Stomach (tissue), 4 donors: ENCODE measurements around the gene BARX1.

Experiments
- EP300 ChIP-seq: sonication (generic); formaldehyde crosslinking; IDR thresholded peaks from one replicate; pipeline ENCODE4 v1.6.1; 2017; ENCODE audit warnings: antibody characterized with exemption
- POLR2A ChIP-seq, 4 donors: fragments of 450-650 bp; IDR thresholded peaks; one replicate each; pipeline ENCODE4 v1.6.1; 2016; ENCODE audit warnings: antibody characterized with exemption in 4 of 4, control low read depth in 2 of 4, mild to moderate bottlenecking in 1 of 4, moderate library complexity in 1 of 4
- POLR2AphosphoS5 ChIP-seq, 3 donors: sonication (generic); formaldehyde crosslinking; IDR thresholded peaks; one replicate each; pipeline ENCODE4 v1.6.1; 2016; ENCODE audit warnings: antibody characterized with exemption in 3 of 3
- TF ChIP-seq, protein P1 (sequence below), 7 experiments: fragments of 450-650 bp in 4 of 7; fragments of 200-600 bp in 3 of 7; sonication (generic) in 3 of 7; IDR thresholded peaks; one replicate each; pipeline ENCODE4 v1.5.1; 2016 to 2019; ENCODE audit warnings: antibody characterized with exemption in 7 of 7, control low read depth in 2 of 7, mild to moderate bottlenecking in 1 of 7

DNA sequence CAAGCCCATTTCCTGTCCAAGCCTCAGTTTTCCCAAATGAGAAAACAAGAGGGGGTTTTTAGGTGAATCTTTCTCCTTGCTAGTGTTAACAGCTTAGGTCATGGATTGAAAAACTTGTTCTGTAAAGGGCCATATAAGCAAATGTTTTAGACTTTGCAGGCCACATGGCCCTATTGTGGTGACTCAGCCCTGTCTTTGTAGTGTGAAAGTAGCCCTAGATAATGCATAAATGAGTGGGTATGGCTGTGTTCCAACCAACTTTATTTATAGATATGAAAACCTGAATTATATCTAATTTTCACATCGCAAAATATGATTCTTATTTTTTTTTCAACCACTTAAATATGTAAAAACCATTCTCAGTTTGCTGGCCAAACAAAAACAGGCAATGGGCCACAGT is 6.9 kb upstream of the BARX1 start:
- TF ChIP-seq, protein P1, sequence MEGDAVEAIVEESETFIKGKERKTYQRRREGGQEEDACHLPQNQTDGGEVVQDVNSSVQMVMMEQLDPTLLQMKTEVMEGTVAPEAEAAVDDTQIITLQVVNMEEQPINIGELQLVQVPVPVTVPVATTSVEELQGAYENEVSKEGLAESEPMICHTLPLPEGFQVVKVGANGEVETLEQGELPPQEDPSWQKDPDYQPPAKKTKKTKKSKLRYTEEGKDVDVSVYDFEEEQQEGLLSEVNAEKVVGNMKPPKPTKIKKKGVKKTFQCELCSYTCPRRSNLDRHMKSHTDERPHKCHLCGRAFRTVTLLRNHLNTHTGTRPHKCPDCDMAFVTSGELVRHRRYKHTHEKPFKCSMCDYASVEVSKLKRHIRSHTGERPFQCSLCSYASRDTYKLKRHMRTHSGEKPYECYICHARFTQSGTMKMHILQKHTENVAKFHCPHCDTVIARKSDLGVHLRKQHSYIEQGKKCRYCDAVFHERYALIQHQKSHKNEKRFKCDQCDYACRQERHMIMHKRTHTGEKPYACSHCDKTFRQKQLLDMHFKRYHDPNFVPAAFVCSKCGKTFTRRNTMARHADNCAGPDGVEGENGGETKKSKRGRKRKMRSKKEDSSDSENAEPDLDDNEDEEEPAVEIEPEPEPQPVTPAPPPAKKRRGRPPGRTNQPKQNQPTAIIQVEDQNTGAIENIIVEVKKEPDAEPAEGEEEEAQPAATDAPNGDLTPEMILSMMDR (IDR thresholded peaks at IDR 0.05) = no peak
- peak in 1 of 3 donors; percentile 13 for TF ChIP-seq POLR2AphosphoS5 (IDR thresholded peaks at IDR 0.05)
- no peak for TF ChIP-seq EP300
- TF ChIP-seq POLR2A (IDR thresholded peaks at IDR 0.05) = no peak
